Activated T-helper 9 cell treated with anti-CD3 and anti-CD28 coated beads, Interleukin-2, amount 50 U/mL, for 16 hours (primary cell): Measurements from ENCODE around the gene EEF2K.

ENCODE experiments used
- DNase-seq: peaks from one replicate; pipeline ENCODE4 v3.0.0-alpha.2; 2020; ENCODE audit warnings: low read depth

EEF2K gene

DNA sequence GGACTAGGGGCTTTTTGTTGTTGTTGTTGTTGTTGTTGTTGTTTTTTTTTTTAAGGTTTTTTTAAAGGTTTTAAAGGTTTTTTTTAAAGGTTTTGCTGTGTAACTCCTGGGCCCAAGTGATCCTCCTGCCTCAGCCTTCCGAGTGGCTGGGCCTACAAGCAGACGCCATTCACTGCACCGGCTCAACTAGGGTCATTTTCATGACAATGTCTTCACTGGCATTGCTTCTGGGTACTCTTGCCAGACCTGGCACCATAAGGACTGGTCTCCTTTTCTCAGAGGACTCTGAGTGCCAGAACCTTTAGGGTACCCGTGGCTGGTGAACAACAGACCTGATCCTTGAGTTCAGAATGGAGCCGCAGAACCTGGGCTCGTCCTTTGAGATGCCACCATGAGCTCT is 111.5 kb downstream of the EEF2K start:
- DNase-seq, result no peak

- DNase-seq, result peak; percentile 24
Observed at GRCh38 chr16:22318690-22319358, 112.7 kb downstream of the EEF2K start.

DNA sequence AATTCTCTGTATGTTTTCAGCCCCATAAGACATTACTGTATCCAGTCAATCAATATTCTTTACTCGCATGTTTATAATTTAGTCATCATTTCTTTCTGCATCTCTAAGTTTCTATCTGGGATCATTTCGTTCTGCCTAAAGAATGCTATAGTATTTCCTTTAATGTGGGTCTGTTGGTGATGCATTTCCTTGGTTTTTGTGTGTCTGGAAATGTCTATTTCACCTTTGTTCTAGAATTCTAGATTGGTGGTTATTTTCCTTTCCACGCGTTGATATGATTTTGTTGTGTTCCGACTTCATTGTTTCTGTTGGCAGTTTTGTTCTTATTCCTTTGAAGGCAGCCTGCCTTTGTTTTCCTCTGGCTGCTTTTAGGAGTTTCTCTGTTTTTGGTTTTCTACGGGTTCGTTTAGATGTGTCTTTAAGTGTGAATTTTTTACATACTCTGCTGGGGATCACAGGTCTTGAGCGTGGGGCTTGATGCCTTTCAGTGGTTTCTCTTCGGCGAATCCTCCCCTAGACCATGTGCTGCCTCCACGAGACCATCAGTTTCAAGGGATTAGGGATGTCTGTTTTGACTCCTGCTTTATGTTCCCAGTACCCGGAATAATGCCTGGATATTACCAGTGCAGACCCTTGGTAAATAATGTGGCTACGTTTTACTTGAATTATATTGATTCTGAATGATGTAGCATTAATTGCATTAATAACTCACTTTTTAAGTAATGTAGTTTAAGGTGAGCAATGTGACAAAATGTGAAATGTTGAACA is 114.7 kb downstream of the EEF2K start:
- no peak for DNase-seq

GRCh38 chr16:22321340-22322001 is 115.4 kb downstream of the EEF2K start:
- peak; percentile 55 for DNase-seq

- DNase-seq, result no peak
Observed at GRCh38 chr16:22322021-22322471, 116.0 kb downstream of the EEF2K start.

GRCh38 chr16:22322741-22323140 is 116.7 kb downstream of the EEF2K start:
- DNase-seq, result no peak

DNA sequence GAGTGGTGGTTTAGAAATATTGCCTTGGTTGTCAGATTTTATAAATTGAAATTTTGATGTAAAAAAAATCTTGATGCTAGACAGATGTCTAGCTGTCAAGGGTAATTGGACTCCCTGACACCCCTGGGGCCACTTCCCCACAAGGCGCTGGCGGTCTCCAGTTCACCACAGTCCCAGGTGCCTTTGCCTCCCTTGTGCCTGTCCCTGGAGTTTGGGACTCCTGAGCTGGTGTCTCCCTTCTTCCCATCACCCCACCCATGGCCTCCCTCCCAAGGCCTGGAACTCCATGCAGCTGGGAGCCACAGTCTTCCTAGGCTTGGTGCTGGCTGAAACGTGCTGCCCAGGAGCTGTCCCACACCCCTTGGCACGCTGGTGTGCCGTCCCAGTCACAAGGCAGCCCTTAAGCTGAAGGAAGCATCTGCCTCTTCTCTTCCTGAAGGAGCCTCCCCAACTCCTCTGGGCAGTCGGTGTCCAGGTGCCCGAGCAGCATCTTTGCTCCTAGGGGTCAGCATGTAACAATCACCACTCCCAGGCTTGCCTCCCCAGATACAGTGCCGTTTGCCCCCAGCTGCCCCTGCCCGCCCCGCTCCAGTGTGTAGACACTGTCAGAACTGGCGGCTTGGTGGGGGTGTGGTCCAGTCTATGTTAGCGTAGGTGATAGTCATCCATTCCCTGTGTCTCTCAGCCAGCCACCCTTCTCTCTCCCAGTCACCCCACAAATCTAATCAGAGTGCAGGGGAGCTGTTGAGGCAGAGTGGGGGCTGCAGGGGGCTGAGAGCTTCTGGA is 117.3 kb downstream of the EEF2K start:
- DNase-seq, result no peak

DNA sequence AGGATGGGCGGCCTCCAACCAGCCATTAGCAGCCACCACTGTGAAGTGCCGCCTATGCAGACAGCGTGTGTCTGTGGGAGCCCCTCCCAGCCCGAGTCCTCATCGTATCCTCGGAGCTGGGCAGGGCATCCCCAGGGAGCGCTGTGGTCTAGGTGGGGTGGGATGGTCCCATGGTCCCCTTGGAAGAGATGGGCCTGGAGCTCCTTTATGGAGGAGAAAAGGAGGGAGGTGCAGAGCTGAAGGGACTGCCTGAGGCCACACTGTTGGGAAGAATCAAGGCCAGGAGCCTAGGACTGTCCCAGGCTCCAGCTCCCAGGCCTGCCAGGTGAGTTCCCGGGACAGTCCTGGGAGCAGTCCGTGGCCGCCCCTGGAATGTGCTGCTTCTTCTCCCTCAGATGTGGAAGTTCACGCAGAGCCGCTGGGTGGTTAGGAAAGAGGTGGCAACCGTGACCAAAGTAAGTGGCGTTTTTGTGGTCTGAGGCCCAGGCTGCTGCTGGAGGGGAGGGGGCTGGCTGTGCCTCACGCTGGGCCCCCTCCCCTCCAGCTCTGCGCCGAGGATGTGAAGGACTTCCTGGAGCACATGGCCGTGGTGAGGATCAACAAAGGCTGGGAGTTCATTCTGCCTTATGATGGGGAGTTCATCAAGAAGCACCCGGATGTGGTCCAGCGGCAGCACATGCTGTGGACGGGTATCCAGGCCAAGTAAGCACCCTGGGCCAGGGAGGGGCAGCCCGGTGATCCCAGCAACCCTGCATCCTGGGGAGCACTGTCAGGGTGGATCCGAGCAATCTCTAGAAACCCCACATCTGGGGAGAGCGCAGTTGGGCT is 118.1 kb downstream of the EEF2K start:
- DNase-seq, result no peak

- no peak for DNase-seq
Observed at GRCh38 chr16:22324787-22325597, 118.9 kb downstream of the EEF2K start.

GRCh38 chr16:22325598-22326368 is 119.7 kb downstream of the EEF2K start:
- DNase-seq, result no peak

DNA sequence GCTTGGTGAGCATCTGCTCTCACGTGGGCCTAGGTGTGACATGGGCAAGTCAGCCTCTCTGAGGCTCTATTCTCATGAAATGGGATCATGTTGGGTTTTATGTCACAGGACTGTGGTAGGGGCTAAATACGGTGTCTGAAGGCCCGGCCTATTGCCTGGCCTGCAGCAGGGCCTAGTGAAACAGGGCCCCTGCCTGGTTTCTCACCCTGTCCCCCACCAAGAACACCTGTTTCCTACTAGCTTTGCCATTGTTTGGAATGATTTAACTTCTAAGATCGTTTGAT is 120.2 kb downstream of the EEF2K start:
- DNase-seq, result no peak

DNA sequence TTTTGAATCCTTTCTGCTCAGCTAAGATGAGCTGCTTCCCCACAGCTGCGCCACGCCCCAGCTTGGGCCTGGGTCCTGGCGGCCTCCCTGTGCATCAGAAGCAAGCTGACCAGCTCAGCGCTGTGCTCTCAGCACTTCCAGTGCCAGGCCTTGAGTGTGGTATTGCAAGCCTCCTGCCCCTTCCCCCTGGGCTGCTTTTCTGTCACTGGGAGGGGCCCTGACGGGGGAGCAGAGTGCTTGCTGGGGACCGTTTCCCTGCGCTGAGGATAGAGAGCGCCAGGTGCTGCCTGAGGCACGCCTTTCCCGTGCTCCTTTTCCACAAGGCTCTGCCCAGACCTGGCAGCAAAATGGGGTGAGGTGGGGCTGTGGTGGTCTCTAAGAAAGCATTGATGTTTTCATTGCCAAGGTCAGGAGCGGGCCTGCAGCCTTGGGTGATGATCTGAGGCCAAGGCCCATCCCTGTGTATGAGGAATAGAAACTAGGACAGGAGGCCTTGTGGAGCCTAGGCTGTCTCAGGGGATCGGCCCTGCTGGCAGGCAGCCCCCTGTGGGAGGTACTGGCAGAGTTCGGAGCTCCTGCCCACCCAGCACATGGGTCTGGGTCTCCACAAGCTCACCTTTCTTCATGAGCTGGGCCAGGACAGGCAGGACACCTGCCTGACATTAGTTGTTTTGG is 120.8 kb downstream of the EEF2K start:
- DNase-seq, result no peak

DNA sequence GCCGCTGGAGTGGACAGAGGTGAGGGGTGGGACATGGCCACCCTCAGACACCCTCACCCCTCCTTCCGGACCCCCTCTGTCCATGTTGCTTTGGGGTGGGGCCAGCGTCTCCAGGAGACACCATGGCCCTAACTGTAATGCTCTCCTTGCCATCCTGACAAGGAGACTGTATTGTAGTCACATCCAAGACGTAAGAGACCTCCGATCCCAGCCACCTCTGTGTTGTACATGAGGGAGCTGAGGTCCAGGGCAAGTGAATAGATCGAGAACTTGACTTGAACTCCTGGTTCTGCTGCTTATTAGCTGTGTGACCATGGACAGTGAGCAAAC is 121.3 kb downstream of the EEF2K start:
- no peak for DNase-seq

DNA sequence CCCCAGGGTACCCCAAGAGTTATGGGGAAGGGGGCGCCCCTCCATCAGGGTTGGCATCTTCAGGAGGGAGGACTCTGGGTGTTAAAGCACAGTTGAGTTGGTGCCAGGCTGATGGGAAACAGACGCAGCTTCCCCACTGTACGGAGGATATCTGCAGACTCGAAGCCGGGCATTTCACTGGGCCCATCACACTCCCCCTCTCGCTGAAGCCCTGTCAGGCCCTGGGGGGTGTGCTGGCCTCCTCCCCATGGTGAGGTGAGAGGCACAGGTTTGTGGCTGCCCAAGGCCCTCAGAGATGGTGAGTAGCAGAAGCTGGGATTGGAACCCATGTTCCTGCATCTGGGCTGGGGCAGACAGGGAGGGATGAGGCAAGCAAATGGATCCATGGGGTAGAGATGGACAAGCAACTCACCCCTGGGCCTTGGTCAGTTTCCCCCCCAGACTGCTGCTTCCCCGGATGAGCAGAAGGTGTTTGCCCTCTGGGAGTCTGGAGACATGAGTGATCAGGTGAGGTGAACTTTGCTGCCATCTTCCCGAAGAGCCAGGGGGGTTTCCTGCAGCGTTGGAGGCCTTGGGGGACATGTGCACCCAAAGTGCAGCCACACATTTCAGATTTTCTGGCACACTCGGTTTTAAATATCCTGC is 122.1 kb downstream of the EEF2K start:
- DNase-seq, result no peak

DNA sequence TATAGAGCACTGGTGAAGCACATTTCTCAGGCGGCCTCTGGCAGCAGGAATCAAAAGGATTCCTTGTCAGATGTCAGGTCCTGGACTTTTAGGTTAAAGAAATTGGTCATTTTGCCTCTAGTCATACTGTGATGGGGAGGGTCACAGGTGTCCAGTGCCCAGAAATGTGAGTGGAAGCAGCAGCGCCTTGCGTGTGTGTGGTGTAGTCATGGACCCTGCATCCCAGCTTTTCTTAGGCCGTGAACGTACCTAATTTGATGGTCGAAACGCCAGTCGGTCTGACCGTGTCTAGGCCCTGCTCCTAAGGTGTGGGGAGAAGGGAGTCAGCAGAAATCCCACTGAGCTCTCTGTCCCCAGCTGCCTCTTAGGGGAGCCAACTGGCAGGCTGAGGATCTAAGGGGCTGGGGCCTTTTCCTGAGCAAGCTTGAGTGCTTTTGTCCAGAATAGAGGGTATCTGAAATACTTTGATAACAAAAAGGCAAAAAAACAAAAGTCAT is 123.2 kb downstream of the EEF2K start:
- DNase-seq, result no peak

DNA sequence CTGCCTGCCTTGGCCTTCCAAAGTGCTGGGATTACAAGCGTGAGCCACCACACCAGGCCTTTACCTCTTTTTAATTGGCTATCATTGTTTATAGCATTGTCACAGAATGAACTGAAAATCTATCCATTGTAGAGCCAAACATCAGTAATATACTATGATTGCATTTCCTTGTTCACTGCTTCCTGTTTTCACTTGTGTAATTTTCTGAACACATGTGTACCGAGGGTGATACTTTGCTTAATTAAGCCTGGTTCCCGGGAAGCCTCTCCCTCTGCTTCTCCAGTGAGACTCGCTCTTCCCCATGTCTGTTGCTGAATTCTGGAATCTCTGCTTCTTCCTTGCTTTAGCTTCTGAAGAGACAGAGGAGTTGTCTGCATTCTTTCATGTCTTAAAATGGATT is 124.2 kb downstream of the EEF2K start:
- no peak for DNase-seq

DNA sequence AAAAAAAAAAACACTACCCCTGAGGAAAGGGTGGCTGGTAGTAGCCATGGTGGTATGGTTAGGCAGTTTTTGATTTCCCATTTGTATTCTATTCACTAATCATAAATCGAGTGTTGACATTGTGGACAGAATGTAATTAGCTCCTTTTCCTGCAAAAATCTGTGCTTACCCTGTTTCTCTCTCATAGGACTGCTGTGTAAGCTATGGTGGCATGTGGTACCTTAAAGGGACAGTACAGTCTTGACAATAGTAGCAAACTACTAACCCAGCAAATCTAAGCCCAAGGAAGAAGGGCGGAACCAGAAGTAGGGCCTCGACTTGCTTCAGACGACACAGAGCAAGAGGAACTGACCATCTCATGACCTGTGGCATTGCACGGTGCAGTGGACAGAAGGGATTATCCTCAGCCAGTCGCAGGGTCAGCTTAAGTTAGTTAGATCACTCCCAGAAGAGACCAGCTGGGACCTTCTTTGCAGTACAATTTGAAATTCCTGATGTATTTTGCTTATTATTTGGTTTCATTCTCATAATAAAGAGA is 127.4 kb downstream of the EEF2K start:
- DNase-seq, result no peak

- no peak for DNase-seq
Observed at GRCh38 chr16:22335668-22336246, 129.7 kb downstream of the EEF2K start.
